GM12801 (cell line): ENCODE measurements around the gene PCNT.

Experiments
- CTCF ChIP-seq: IDR thresholded peaks from one replicate; pipeline ENCODE4 v1.5.1; 2011; ENCODE audit warnings: control low read depth; ENCODE audit not compliant: insufficient read length; ENCODE audit errors: extremely low read depth

The PCNT gene

GRCh38 chr21:46482225-46482845, 158.4 kb downstream of the PCNT start:
- no peak for TF ChIP-seq CTCF

- no peak for TF ChIP-seq CTCF
These were observed 158.9 kb downstream of the PCNT start for GRCh38 chr21:46482846-46483231.

GRCh38 chr21:46483300-46484295, 159.6 kb downstream of the PCNT start:
- TF ChIP-seq CTCF = no peak

- TF ChIP-seq CTCF = no peak
These were observed 162.6 kb downstream of the PCNT start for GRCh38 chr21:46486481-46487126.

GRCh38 chr21:46489162-46489663, 165.3 kb downstream of the PCNT start:
- TF ChIP-seq CTCF = no peak

- no peak for TF ChIP-seq CTCF
These were observed 165.8 kb downstream of the PCNT start for GRCh38 chr21:46489800-46490199.

- no peak for TF ChIP-seq CTCF
These were observed 167.6 kb downstream of the PCNT start for GRCh38 chr21:46491553-46491952.
